Ovary (tissue), 3 donors: ENCODE measurements around the gene CETN3.

Experiments
- EP300 ChIP-seq: sonication (generic); formaldehyde crosslinking; IDR thresholded peaks from one replicate; pipeline ENCODE4 v1.6.1; 2017; ENCODE audit warnings: antibody characterized with exemption
- TF ChIP-seq, protein P1 (sequence below), 3 donors: fragments of 450-650 bp in 2 of 3; fragments of 200-600 bp in 1 of 3; IDR thresholded peaks; one replicate each; pipeline versions ENCODE4 v1.5.1 to v1.8.0; 2016 to 2022; ENCODE audit warnings: antibody characterized with exemption in 3 of 3, mild to moderate bottlenecking in 1 of 3
- donor health status: DM: no; HTN: no; CAD: no.

DNA sequence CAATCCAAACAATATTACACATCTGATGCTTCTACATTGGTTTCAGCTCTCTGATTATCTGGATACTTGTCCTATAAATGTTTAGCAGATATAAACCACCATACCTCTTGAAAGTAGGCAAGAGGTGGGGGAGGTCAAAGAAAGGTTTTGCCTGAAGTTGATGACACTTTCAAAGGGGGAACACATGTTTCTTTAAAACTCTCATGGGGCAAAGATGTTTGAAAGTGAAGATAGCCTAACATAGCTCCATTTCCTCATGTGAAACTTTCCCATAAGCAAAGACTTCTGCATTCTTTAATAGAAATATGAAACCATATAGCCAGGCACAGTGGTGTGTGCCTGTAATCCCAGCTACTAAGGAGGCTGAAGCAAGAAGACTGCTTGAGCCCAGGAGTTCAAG, 62.1 kb downstream of the CETN3 start:
- TF ChIP-seq, protein P1, sequence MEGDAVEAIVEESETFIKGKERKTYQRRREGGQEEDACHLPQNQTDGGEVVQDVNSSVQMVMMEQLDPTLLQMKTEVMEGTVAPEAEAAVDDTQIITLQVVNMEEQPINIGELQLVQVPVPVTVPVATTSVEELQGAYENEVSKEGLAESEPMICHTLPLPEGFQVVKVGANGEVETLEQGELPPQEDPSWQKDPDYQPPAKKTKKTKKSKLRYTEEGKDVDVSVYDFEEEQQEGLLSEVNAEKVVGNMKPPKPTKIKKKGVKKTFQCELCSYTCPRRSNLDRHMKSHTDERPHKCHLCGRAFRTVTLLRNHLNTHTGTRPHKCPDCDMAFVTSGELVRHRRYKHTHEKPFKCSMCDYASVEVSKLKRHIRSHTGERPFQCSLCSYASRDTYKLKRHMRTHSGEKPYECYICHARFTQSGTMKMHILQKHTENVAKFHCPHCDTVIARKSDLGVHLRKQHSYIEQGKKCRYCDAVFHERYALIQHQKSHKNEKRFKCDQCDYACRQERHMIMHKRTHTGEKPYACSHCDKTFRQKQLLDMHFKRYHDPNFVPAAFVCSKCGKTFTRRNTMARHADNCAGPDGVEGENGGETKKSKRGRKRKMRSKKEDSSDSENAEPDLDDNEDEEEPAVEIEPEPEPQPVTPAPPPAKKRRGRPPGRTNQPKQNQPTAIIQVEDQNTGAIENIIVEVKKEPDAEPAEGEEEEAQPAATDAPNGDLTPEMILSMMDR (IDR thresholded peaks at IDR 0.05) = no peak
- TF ChIP-seq EP300 = no peak
